Loucy (cell line): ENCODE data around the gene GLRX5.
"Not testable (repeated sequence)": the region's sequence is repeated elsewhere in the genome, so short reads cannot be mapped to it uniquely, and the experiment has no call there.

Source experiments
- H2AFZ ChIP-seq: fragments of 200-600 bp; sonication (generic); 2 replicates; pipeline ENCODE4 v1.6.0; 2016; ENCODE audit warnings: antibody characterized with exemption, mild to moderate bottlenecking, low read length, moderate library complexity
- H3F3A ChIP-seq: fragments of 200-600 bp; 2 replicates; pipeline ENCODE4 v1.6.0; 2016; ENCODE audit warnings: antibody characterized with exemption, low read depth, mild to moderate bottlenecking
- H3K27me3 ChIP-seq: fragments of 200-600 bp; sonication (generic); 2 replicates; pipeline ENCODE4 v1.6.1; 2014; ENCODE audit warnings: low read length, mild to moderate bottlenecking; ENCODE audit not compliant: insufficient read depth, poor library complexity, severe bottlenecking
- H3K36me3 ChIP-seq: fragments of 200-600 bp; sonication (generic); 2 replicates; pipeline ENCODE4 v1.6.1; 2016; ENCODE audit warnings: low read length; ENCODE audit not compliant: insufficient read depth
- H3K4me1 ChIP-seq: fragments of 200-600 bp; sonication (generic); 2 replicates; pipeline ENCODE4 v1.5.1; 2014; ENCODE audit warnings: low read length, mild to moderate bottlenecking; ENCODE audit not compliant: insufficient read depth, poor library complexity, severe bottlenecking
- H3K4me2 ChIP-seq: fragments of 200-600 bp; sonication (generic); 2 replicates; pipeline ENCODE4 v1.6.0; 2014; ENCODE audit warnings: antibody characterized with exemption, low read length, low read depth, mild to moderate bottlenecking; ENCODE audit not compliant: poor library complexity, severe bottlenecking
- H3K4me3 ChIP-seq: fragments of 200-600 bp; sonication (generic); 2 replicates; pipeline ENCODE4 v1.5.1; 2014; ENCODE audit warnings: low read length, mild to moderate bottlenecking, mixed read lengths; ENCODE audit not compliant: poor library complexity, severe bottlenecking
- H3K79me2 ChIP-seq: fragments of 200-600 bp; sonication (generic); 2 replicates; pipeline ENCODE4 v1.6.1; 2014; ENCODE audit warnings: low read length; ENCODE audit not compliant: insufficient read depth
- H3K9ac ChIP-seq: fragments of 200-600 bp; sonication (generic); 2 replicates; pipeline ENCODE4 v1.6.0; 2014; ENCODE audit warnings: mild to moderate bottlenecking, low read depth, low read length, moderate library complexity; ENCODE audit not compliant: poor library complexity, severe bottlenecking
- H3K9me2 ChIP-seq: fragments of 200-600 bp; sonication (generic); replicated peaks from 2 replicates; pipeline ENCODE4 v1.6.1; 2016; ENCODE audit warnings: low read depth, low read length, mixed read lengths
- H3K9me3 ChIP-seq: fragments of 200-600 bp; sonication (generic); 2 replicates; pipeline ENCODE4 v1.6.1; 2014; ENCODE audit warnings: mild to moderate bottlenecking, antibody characterized with exemption, low read length, low read depth; ENCODE audit not compliant: insufficient read depth
- H4K20me1 ChIP-seq: fragments of 200-600 bp; sonication (generic); 2 replicates; pipeline ENCODE4 v1.6.0; 2014; ENCODE audit warnings: antibody characterized with exemption, low read length, mild to moderate bottlenecking; ENCODE audit not compliant: insufficient read depth, poor library complexity, severe bottlenecking
- EZH2phosphoT487 ChIP-seq: fragments of 200-600 bp; IDR thresholded peaks from 2 replicates; pipeline ENCODE4 v1.6.1; 2018; ENCODE audit warnings: antibody characterized with exemption, mild to moderate bottlenecking, moderate library complexity, borderline replicate concordance
- TF ChIP-seq, protein P1 (sequence below): fragments of 200-600 bp; sonication (generic); conservative IDR thresholded peaks from 2 replicates; pipeline ENCODE4 v1.5.1; 2014; ENCODE audit warnings: mild to moderate bottlenecking, antibody characterized with exemption, low read length

Gene GLRX5

DNA sequence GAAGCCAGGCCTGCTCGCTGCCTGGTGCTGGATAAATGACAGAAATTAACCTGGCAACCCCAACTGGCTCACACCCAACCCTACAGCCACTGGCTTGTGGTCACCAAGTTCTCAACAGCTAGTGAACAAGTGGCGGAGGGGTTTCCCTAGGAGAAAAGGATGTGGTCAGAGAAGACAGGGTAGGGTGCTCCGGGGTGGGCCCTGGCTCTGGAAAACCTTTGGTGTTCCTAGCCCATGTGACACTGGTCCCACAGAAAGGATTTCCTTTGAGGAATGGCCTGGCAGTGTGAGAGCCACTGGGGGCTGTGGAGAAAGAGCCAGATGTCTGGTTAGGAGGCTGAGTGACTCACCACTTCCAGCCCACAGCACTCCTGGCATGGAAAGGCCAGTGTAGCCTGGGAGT lies 27.1 kb upstream of the GLRX5 start:
- H3K27me3 ChIP-seq, result no peaks in the 10 kb centered on the region

GRCh38 chr14:95508377-95508776 lies 26.5 kb upstream of the GLRX5 start:
- H3K9ac ChIP-seq, result no peak overlapping the region
- H3K4me3 ChIP-seq, result no peak overlapping the region
- H3K27me3 ChIP-seq, result no peaks in the 10 kb centered on the region
- TF ChIP-seq EZH2phosphoT487, result no peak
- TF ChIP-seq, protein P1, sequence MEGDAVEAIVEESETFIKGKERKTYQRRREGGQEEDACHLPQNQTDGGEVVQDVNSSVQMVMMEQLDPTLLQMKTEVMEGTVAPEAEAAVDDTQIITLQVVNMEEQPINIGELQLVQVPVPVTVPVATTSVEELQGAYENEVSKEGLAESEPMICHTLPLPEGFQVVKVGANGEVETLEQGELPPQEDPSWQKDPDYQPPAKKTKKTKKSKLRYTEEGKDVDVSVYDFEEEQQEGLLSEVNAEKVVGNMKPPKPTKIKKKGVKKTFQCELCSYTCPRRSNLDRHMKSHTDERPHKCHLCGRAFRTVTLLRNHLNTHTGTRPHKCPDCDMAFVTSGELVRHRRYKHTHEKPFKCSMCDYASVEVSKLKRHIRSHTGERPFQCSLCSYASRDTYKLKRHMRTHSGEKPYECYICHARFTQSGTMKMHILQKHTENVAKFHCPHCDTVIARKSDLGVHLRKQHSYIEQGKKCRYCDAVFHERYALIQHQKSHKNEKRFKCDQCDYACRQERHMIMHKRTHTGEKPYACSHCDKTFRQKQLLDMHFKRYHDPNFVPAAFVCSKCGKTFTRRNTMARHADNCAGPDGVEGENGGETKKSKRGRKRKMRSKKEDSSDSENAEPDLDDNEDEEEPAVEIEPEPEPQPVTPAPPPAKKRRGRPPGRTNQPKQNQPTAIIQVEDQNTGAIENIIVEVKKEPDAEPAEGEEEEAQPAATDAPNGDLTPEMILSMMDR, result no peak
- H3K4me1 ChIP-seq, result peaks cover 16% of the 10 kb centered on the region
- H3K9me3 ChIP-seq, result no peaks in the 10 kb centered on the region
- H3K36me3 ChIP-seq, result no peaks in the 10 kb centered on the region
- H3K4me2 ChIP-seq, result no peak overlapping the region
- no peak overlapping the region for H2AFZ ChIP-seq
- no peaks in the 10 kb centered on the region for H3F3A ChIP-seq
- no peaks in the 10 kb centered on the region for H3K9me2 ChIP-seq
- H3K79me2 ChIP-seq, result no peaks in the 10 kb centered on the region
- no peaks in the 10 kb centered on the region for H4K20me1 ChIP-seq

More for the DNA sequence above, 27.1 kb upstream of the GLRX5 start:
- Histone ChIP-seq H2AFZ (no peak overlapping the region), H3K36me3 (no peaks in the 10 kb centered on the region), H3F3A (no peaks in the 10 kb centered on the region), H3K79me2 (no peaks in the 10 kb centered on the region), H4K20me1 (no peaks in the 10 kb centered on the region), H3K9me2 (no peaks in the 10 kb centered on the region), H3K4me1 (peaks cover 16% of the 10 kb centered on the region), H3K9ac (no peak overlapping the region), H3K4me3 (no peak overlapping the region), H3K9me3 (no peaks in the 10 kb centered on the region), H3K4me2 (peak overlapping the region; percentile 11)
- TF ChIP-seq, protein P1, result no peak
- no peak for TF ChIP-seq EZH2phosphoT487

DNA sequence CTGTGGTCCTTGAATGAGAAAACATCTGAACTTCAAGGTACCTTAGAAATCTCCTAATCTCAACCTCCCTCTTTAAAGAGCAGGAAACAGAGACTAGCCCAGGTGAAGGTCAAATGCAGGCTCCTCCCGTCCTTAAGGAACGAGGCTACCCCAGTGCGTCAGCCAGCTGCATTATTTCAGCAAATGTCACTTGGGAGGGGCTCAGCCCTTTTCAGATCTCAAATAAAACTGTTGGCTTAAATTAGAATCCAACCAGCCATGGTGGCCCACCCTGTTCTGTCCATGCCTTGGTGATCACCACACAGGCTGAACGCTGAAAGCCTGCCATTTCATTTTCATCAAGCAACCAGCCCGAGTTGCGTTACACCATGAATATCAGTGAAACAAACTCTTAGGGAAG lies 25.4 kb upstream of the GLRX5 start:
- no peaks in the 10 kb centered on the region for H3K79me2 ChIP-seq
- H3K4me3 ChIP-seq, result no peak overlapping the region
- no peaks in the 10 kb centered on the region for H3K27me3 ChIP-seq
- H3F3A ChIP-seq, result no peaks in the 10 kb centered on the region
- no peaks in the 10 kb centered on the region for H4K20me1 ChIP-seq
- H3K4me1 ChIP-seq, result peaks cover 16% of the 10 kb centered on the region
- TF ChIP-seq, protein P1, result no peak
- no peak for TF ChIP-seq EZH2phosphoT487
- H2AFZ ChIP-seq, result no peak overlapping the region
- H3K9ac ChIP-seq, result no peak overlapping the region
- H3K9me3 ChIP-seq, result no peaks in the 10 kb centered on the region
- no peak overlapping the region for H3K4me2 ChIP-seq
- no peaks in the 10 kb centered on the region for H3K9me2 ChIP-seq
- H3K36me3 ChIP-seq, result no peaks in the 10 kb centered on the region

- H3K9ac ChIP-seq, H3K27me3 ChIP-seq, H3K9me2 ChIP-seq, H3K4me2 ChIP-seq, H3F3A ChIP-seq, H3K79me2 ChIP-seq, H3K4me3 ChIP-seq, H3K36me3 ChIP-seq, H4K20me1 ChIP-seq, H3K9me3 ChIP-seq: not testable (repeated sequence)
- Histone ChIP-seq H2AFZ (peak overlapping the region; percentile 60; the same call in 1 of the 2 replicates), H3K4me1 (peaks cover 22% of the 10 kb centered on the region)
Observed at GRCh38 chr14:95510344-95510743, 24.5 kb upstream of the GLRX5 start.
